IMR-90 (cell line): ENCODE results near the gene PTMS. TPM values are rescaled to one million over a fixed set of nuclear protein-coding genes. Genes with fewer than 3 reads are reported as not detected.

Experiments
- ATAC-seq: fragments of 200-7000 bp; cut with Tn5 transposase; 2 replicates; pipeline ENCODE4 v1.9.1; 2020; ENCODE audit warnings: low read depth, mild to moderate bottlenecking, moderate library complexity
- BruUV-seq: library from RNA; stranded (reverse); fragments of 400-500 nt; replicated peaks from 2 replicates; lab custom pipeline; 2021; lab: Mats Ljungman, UMichigan
- CTCF ChIA-PET: fragments of 300-600 bp; formaldehyde crosslinking; extraction: SDS; loops from one replicate; lab custom pipeline; 2021; ENCODE audit warnings: antibody characterized with exemption; lab: Yijun Ruan, JAX
- POLR2A ChIA-PET: fragments of 300-600 bp; sonication (Branson Sonifier 250); formaldehyde crosslinking; loops from one replicate; lab custom pipeline; 2022; ENCODE audit warnings: antibody characterized with exemption; ENCODE audit not compliant: unreplicated experiment; lab: Charles Lee
- DNase-seq: peaks from one replicate; pipeline ENCODE4 v3.0.0; 2013
- H2AFZ ChIP-seq: replicated peaks from 2 replicates; pipeline ENCODE3; 2013; ENCODE audit warnings: low read length, mild to moderate bottlenecking; ENCODE audit not compliant: poor library complexity
- H2AK5ac ChIP-seq: 2 replicates; pipeline ENCODE4 v1.6.1; 2013; ENCODE audit warnings: low read depth, low read length, inconsistent platforms
- H2AK9ac ChIP-seq: replicated peaks from 2 replicates; pipeline ENCODE3; 2013; ENCODE audit warnings: mild to moderate bottlenecking, low read depth, low read length, moderate library complexity; ENCODE audit not compliant: poor library complexity
- H2BK120ac ChIP-seq: 2 replicates; pipeline ENCODE4 v1.6.1; 2013; ENCODE audit warnings: low read depth, low read length, inconsistent platforms
- H2BK15ac ChIP-seq: 3 replicates; pipeline ENCODE4 v1.6.1; 2013; ENCODE audit warnings: low read depth, low read length, inconsistent platforms
- H2BK20ac ChIP-seq: 2 replicates; pipeline ENCODE4 v1.6.1; 2013; ENCODE audit warnings: low read depth, mild to moderate bottlenecking, inconsistent platforms, low read length, moderate library complexity
- H2BK5ac ChIP-seq: 2 replicates; pipeline ENCODE4 v1.6.1; 2013; ENCODE audit warnings: mild to moderate bottlenecking, low read depth, low read length, inconsistent platforms; ENCODE audit not compliant: poor library complexity, severe bottlenecking
- H3K14ac ChIP-seq: replicated peaks from 2 replicates; pipeline ENCODE4 v1.6.1; 2013; ENCODE audit warnings: low read depth, low read length, inconsistent platforms
- H3K18ac ChIP-seq: 2 replicates; pipeline ENCODE4 v1.6.1; 2013; ENCODE audit warnings: low read depth, low read length, control low read depth
- H3K23ac ChIP-seq: 2 replicates; pipeline ENCODE4 v1.6.1; 2013; ENCODE audit warnings: low read depth, low read length, inconsistent platforms
- H3K27ac ChIP-seq: 2 replicates; pipeline ENCODE4 v1.5.1; 2013; ENCODE audit warnings: mild to moderate bottlenecking, control low read depth, low read length; ENCODE audit not compliant: insufficient read depth
- H3K27me3 ChIP-seq: 2 replicates; pipeline ENCODE4 v1.6.1; 2013; ENCODE audit warnings: low read length; ENCODE audit not compliant: control insufficient read depth, insufficient read depth
- H3K36me3 ChIP-seq: 2 replicates; pipeline ENCODE4 v1.6.1; 2013; ENCODE audit warnings: low read length, mixed read lengths; ENCODE audit not compliant: control insufficient read depth, insufficient read depth
- H3K4ac ChIP-seq: 2 replicates; pipeline ENCODE4 v1.6.1; 2013; ENCODE audit warnings: low read depth, low read length, inconsistent platforms
- H3K4me1 ChIP-seq: 2 replicates; pipeline ENCODE4 v1.6.1; 2013; ENCODE audit warnings: low read length, mixed read lengths; ENCODE audit not compliant: control insufficient read depth, insufficient read depth
- H3K4me2 ChIP-seq: 2 replicates; pipeline ENCODE4 v1.6.1; 2013; ENCODE audit warnings: low read depth, mild to moderate bottlenecking, control low read depth, low read length, moderate library complexity
- H3K4me3 ChIP-seq: 2 replicates; pipeline ENCODE4 v1.5.1; 2013; ENCODE audit warnings: low read depth, mild to moderate bottlenecking, control low read depth, low read length, moderate library complexity; ENCODE audit not compliant: insufficient read depth
- H3K56ac ChIP-seq: 2 replicates; pipeline ENCODE4 v1.6.1; 2013; ENCODE audit warnings: low read length, inconsistent platforms; ENCODE audit not compliant: insufficient read depth; ENCODE audit errors: extremely low read depth
- H3K79me1 ChIP-seq, 2 experiments: 2 replicates each; pipeline ENCODE4 v1.6.1; 2013; ENCODE audit warnings: low read length in 2 of 2, inconsistent platforms in 1 of 2, low read depth in 1 of 2
- H3K9ac ChIP-seq: 2 replicates; pipeline ENCODE4 v1.6.1; 2013; ENCODE audit warnings: low read depth, low read length, control low read depth
- H3K9me1 ChIP-seq: 2 replicates; pipeline ENCODE4 v1.6.1; 2013; ENCODE audit warnings: low read length, inconsistent platforms; ENCODE audit not compliant: insufficient read depth
- H3K9me3 ChIP-seq: 2 replicates; pipeline ENCODE4 v1.6.1; 2013; ENCODE audit warnings: low read length; ENCODE audit not compliant: control insufficient read depth, insufficient read depth
- H4K20me1 ChIP-seq: 2 replicates; pipeline ENCODE4 v1.6.1; 2013; ENCODE audit warnings: low read length, inconsistent platforms; ENCODE audit not compliant: insufficient read depth
- H4K5ac ChIP-seq: 2 replicates; pipeline ENCODE4 v1.6.1; 2013; ENCODE audit warnings: mild to moderate bottlenecking, low read depth, low read length, control low read depth
- H4K8ac ChIP-seq, 2 experiments: 2 replicates each; pipeline ENCODE4 v1.6.1; 2013; ENCODE audit warnings: low read depth in 2 of 2, low read length in 2 of 2, control low read depth in 1 of 2, inconsistent platforms in 1 of 2
- H4K91ac ChIP-seq: 2 replicates; pipeline ENCODE4 v1.6.1; 2013; ENCODE audit warnings: low read depth, low read length, inconsistent platforms; ENCODE audit not compliant: insufficient read depth
- BHLHE40 ChIP-seq: fragments of 150-350 bp; IDR thresholded peaks from 2 replicates; pipeline ENCODE4 v1.6.1; 2016; ENCODE audit warnings: mild to moderate bottlenecking, low read depth, low read length
- CEBPB ChIP-seq: IDR thresholded peaks from 2 replicates; pipeline ENCODE4 v1.6.1; 2012; ENCODE audit warnings: low read depth, low read length, improper control_type of control experiment
- CHD1 ChIP-seq: IDR thresholded peaks from 2 replicates; pipeline ENCODE4 v1.6.1; 2012; ENCODE audit warnings: low read depth, low read length, improper control_type of control experiment
- CTCF ChIP-seq: conservative IDR thresholded peaks from 2 replicates; pipeline ENCODE4 v1.5.1; 2012; ENCODE audit warnings: mild to moderate bottlenecking, low read depth, low read length, improper control_type of control experiment
- ELK1 ChIP-seq: fragments of 150-350 bp; IDR thresholded peaks from 2 replicates; pipeline ENCODE4 v1.6.1; 2016; ENCODE audit warnings: low read depth, mild to moderate bottlenecking, low read length, moderate library complexity, borderline replicate concordance
- FOS ChIP-seq: fragments of 150-350 bp; IDR thresholded peaks from 2 replicates; pipeline ENCODE4 v1.6.1; 2016; ENCODE audit warnings: low read depth, low read length
- MAFK ChIP-seq: IDR thresholded peaks from 2 replicates; pipeline ENCODE4 v1.6.1; 2012; ENCODE audit warnings: low read depth, low read length, improper control_type of control experiment
- MAZ ChIP-seq: IDR thresholded peaks from 2 replicates; pipeline ENCODE4 v1.6.1; 2012; ENCODE audit warnings: low read depth, mild to moderate bottlenecking, low read length, improper control_type of control experiment, moderate library complexity, borderline replicate concordance
- MXI1 ChIP-seq: IDR thresholded peaks from 2 replicates; pipeline ENCODE4 v1.6.1; 2012; ENCODE audit warnings: low read depth, mild to moderate bottlenecking, low read length, moderate library complexity, borderline replicate concordance
- NFE2L2 ChIP-seq: fragments of 150-350 bp; IDR thresholded peaks from 2 replicates; pipeline ENCODE4 v1.6.1; 2016; ENCODE audit warnings: low read depth, mild to moderate bottlenecking, low read length
- POLR2A ChIP-seq: IDR thresholded peaks from 2 replicates; pipeline ENCODE4 v1.6.1; 2012; ENCODE audit warnings: mild to moderate bottlenecking, low read depth, low read length
- RAD21 ChIP-seq: IDR thresholded peaks from 2 replicates; pipeline ENCODE4 v1.6.1; 2012; ENCODE audit warnings: low read length, improper control_type of control experiment
- RCOR1 ChIP-seq: IDR thresholded peaks from 2 replicates; pipeline ENCODE4 v1.6.1; 2012; ENCODE audit warnings: mild to moderate bottlenecking, low read length, improper control_type of control experiment; ENCODE audit not compliant: insufficient replicate concordance
- RFX5 ChIP-seq: IDR thresholded peaks from 2 replicates; pipeline ENCODE4 v1.8.0; 2012; ENCODE audit warnings: low read depth, mild to moderate bottlenecking, low read length, moderate library complexity
- SMC3 ChIP-seq: fragments of 150-350 bp; IDR thresholded peaks from 2 replicates; pipeline ENCODE4 v1.6.1; 2016; ENCODE audit warnings: low read depth, mild to moderate bottlenecking, antibody characterized with exemption, low read length, moderate library complexity
- USF2 ChIP-seq: fragments of 150-350 bp; IDR thresholded peaks from 2 replicates; pipeline ENCODE4 v1.6.1; 2017; ENCODE audit warnings: mild to moderate bottlenecking, antibody characterized with exemption, low read length, low read depth
- WGBS, 2 experiments: methylation state at CpG; one replicate each; pipeline versions ENCODE4 v1.1.5 to v1.1.7; 2013; ENCODE audit warnings: missing lambda C conversion rate in 2 of 2; ENCODE audit not compliant: insufficient read length in 1 of 2; ENCODE audit errors: extremely low coverage in 2 of 2; 5-methylcytosine and 5-hydroxymethylcytosine counted together
- dilution Hi-C: fragments of 300-500 bp; cut with HindIII; formaldehyde crosslinking; loops from one replicate; pipeline ENCODE4 v1.14.3; 2018; ENCODE audit warnings: low sequenced_read_pairs; ENCODE audit not compliant: unreplicated experiment
- in situ Hi-C: fragments of 300-500 bp; cut with MboI; formaldehyde crosslinking; loops from 3 replicates; pipeline ENCODE4 v1.14.3; 2019; ENCODE audit warnings: low sequenced_read_pairs, inconsistent platforms, mixed read lengths
- intact Hi-C: fragments of 100-400 bp; cut with micrococcal nuclease; formaldehyde crosslinking; loops from 2 replicates; pipeline ENCODE4 v1.10.0; 2022
- polyA plus RNA-seq, 3 experiments: library from polyadenylated mRNA; depleted of rRNA; stranded (reverse); fragments of >200 nt; gene quantifications; 2 replicates each; pipeline ENCODE4 v1.2.3, GENCODE V29; 2012; ENCODE audit warnings: low replicate concordance in 1 of 3
- total RNA-seq: library from RNA; depleted of rRNA; stranded (reverse); fragments of >200 nt; gene quantifications from 2 replicates; pipeline ENCODE4 v1.2.3, GENCODE V29; 2012

PTMS gene
- total and polyA plus RNA-seq, 2 of the 4 experiments (the other 2 are of a cell fraction) = 17.2 to 275 TPM

GRCh38 chr12:6786416-6787094 is 20.4 kb downstream of the PTMS start:
- Histone ChIP-seq H3K4me3 (no peak overlapping the region), H3K9ac (no peak overlapping the region), H4K8ac (no peak overlapping the region), H2AK9ac (no peak overlapping the region), H3K4me2 (no peak overlapping the region), H2AK5ac (no peak overlapping the region), H3K27ac (no peak overlapping the region), H3K9me3 (no peaks in the 10 kb centered on the region), H3K14ac (no peak overlapping the region), H3K4me1 (peaks cover 9% of the 10 kb centered on the region), H2AFZ (no peak overlapping the region), H4K20me1 (no peaks in the 10 kb centered on the region), H3K9me1 (peaks cover 8% of the 10 kb centered on the region; the same call in 1 of the 2 replicates), H2BK5ac (no peak overlapping the region), H3K79me1 (peaks cover 0 to 4% of the 10 kb centered on the region in 2 experiments; a peak in 1 of 4 replicates), H2BK20ac (no peak overlapping the region), H3K56ac (no peak overlapping the region), H3K23ac (no peak overlapping the region), H4K5ac (no peak overlapping the region), H3K4ac (no peak overlapping the region), H2BK15ac (no peak overlapping the region), H2BK120ac (no peak overlapping the region), H3K36me3 (no peaks in the 10 kb centered on the region), H3K18ac (no peak overlapping the region), H4K91ac (no peak overlapping the region), H3K27me3 (no peaks in the 10 kb centered on the region)
- BruUV-seq = no TSS peak
- in situ Hi-C loops (no loop called here), dilution Hi-C loops (no loop called here), intact Hi-C loops (no loop called here)
- DNase-seq (no peak), ATAC-seq (no peak)
- WGBS, 2 experiments = no CpG with 5 or more reads among the region's 9 CpGs
- POLR2A ChIA-PET = interaction anchor here (0.5 to 0.7 kb wide), 2 partner anchors 253 to 315 kb away, joined by 3 to 7 read pairs; partner anchors contain the start of gene GAPDH
- CTCF ChIA-PET = interaction anchor here (0.6 kb wide), 1 partner anchor 65 kb away, joined by 3 read pairs; no protein-coding TSS in a partner anchor
- TF ChIP-seq BHLHE40 (no peak), NFE2L2 (no peak), MAFK (no peak), CEBPB (no peak), CTCF (no peak), RFX5 (no peak), RCOR1 (no peak), ELK1 (no peak), USF2 (no peak), MAZ (no peak), SMC3 (no peak), MXI1 (no peak), FOS (no peak), RAD21 (no peak), CHD1 (no peak), POLR2A (no peak)
